Measurements from ENCODE around the gene SRR. TPM values are rescaled to one million over a fixed set of nuclear protein-coding genes. Genes with fewer than 3 reads are reported as not detected.

The SRR gene
- total and polyA plus RNA-seq, 10 of the 15 experiments (the other 5 are each of a cell fraction or from before 2014, with no cell fraction given), result 11.7 to 33.9 (median 20.2) TPM

DNA sequence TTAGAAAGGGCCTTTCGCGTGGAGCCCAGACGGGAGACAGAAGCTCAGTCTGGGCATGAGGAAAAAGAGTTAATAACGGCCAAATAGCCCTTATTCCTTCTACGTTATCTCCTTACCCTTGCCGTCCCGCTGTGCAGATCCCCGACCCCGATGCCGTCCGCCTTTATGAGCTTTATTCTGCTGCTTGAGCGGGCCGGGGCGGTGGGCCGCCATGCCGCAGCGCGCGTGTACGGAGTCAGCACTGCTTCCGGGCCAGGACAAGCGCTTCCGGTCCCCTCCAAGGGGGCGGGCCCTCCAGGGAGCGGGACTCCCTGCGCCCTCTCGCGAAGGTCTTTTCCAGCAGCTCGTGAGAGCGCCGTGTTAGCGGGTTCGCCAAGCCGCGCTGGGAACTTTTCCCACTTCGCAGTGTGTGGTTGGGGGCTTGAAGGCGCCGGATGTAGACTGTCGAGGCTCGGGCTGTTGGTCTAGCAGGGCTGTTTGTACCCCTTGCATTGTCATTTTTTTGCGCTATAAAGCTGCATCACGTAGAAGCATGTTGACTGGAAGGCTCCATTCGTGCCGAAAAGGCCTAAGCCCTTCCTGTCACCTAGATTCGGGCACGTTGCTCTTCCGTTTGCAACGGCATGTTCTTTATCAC lies 32.6 kb downstream of the SRR start, which contains the start of gene TSR1 (continued):
- TF ChIP-seq JUNB (IDR thresholded peaks at IDR 0.05), result no peak
- TF ChIP-seq HDAC2 (IDR thresholded peaks at IDR 0.05), result peak; percentile 95
- TF ChIP-seq, protein P1, sequence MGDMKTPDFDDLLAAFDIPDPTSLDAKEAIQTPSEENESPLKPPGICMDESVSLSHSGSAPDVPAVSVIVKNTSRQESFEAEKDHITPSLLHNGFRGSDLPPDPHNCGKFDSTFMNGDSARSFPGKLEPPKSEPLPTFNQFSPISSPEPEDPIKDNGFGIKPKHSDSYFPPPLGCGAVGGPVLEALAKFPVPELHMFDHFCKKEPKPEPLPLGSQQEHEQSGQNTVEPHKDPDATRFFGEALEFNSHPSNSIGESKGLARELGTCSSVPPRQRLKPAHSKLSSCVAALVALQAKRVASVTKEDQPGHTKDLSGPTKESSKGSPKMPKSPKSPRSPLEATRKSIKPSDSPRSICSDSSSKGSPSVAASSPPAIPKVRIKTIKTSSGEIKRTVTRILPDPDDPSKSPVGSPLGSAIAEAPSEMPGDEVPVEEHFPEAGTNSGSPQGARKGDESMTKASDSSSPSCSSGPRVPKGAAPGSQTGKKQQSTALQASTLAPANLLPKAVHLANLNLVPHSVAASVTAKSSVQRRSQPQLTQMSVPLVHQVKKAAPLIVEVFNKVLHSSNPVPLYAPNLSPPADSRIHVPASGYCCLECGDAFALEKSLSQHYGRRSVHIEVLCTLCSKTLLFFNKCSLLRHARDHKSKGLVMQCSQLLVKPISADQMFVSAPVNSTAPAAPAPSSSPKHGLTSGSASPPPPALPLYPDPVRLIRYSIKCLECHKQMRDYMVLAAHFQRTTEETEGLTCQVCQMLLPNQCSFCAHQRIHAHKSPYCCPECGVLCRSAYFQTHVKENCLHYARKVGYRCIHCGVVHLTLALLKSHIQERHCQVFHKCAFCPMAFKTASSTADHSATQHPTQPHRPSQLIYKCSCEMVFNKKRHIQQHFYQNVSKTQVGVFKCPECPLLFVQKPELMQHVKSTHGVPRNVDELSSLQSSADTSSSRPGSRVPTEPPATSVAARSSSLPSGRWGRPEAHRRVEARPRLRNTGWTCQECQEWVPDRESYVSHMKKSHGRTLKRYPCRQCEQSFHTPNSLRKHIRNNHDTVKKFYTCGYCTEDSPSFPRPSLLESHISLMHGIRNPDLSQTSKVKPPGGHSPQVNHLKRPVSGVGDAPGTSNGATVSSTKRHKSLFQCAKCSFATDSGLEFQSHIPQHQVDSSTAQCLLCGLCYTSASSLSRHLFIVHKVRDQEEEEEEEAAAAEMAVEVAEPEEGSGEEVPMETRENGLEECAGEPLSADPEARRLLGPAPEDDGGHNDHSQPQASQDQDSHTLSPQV (IDR thresholded peaks at IDR 0.05), result 0 out of 2 replicates have a peak, but pooled peaks have one; percentile 21
- no peak for TF ChIP-seq RBBP5 (conservative IDR thresholded peaks at IDR 0.05)
- TF ChIP-seq ATF2 (IDR thresholded peaks at IDR 0.05; ENCODE audit: low read length), result no peak
- peak; percentile 90 for TF ChIP-seq POLR2AphosphoS5 (IDR thresholded peaks at IDR 0.05; ENCODE audit: low read length)
- no peak for TF ChIP-seq ESRRA (IDR thresholded peaks at IDR 0.05; ENCODE audit: low read length)
- no peak for TF ChIP-seq USF1 (IDR thresholded peaks at IDR 0.05; ENCODE audit: borderline replicate concordance, extremely low read length, insufficient read depth, low read depth, low read length)
- no peak for TF ChIP-seq FOXK2 (IDR thresholded peaks at IDR 0.05)
- TF ChIP-seq, protein P2, sequence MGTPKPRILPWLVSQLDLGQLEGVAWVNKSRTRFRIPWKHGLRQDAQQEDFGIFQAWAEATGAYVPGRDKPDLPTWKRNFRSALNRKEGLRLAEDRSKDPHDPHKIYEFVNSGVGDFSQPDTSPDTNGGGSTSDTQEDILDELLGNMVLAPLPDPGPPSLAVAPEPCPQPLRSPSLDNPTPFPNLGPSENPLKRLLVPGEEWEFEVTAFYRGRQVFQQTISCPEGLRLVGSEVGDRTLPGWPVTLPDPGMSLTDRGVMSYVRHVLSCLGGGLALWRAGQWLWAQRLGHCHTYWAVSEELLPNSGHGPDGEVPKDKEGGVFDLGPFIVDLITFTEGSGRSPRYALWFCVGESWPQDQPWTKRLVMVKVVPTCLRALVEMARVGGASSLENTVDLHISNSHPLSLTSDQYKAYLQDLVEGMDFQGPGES (IDR thresholded peaks at IDR 0.05), result no peak; the same call in 1 of the 2 replicates
- no peak for TF ChIP-seq ZNF217 (IDR thresholded peaks at IDR 0.05)
- TF ChIP-seq, protein P3, sequence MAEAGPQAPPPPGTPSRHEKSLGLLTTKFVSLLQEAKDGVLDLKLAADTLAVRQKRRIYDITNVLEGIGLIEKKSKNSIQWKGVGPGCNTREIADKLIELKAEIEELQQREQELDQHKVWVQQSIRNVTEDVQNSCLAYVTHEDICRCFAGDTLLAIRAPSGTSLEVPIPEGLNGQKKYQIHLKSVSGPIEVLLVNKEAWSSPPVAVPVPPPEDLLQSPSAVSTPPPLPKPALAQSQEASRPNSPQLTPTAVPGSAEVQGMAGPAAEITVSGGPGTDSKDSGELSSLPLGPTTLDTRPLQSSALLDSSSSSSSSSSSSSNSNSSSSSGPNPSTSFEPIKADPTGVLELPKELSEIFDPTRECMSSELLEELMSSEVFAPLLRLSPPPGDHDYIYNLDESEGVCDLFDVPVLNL (IDR thresholded peaks at IDR 0.05; ENCODE audit: low read depth, low read length), result 0 out of 2 replicates have a peak, but pooled peaks have one; percentile 31
- no peak for TF ChIP-seq PRDM15 (CRISPR knock-in tag; IDR thresholded peaks at IDR 0.05)
- no peak for TF ChIP-seq CBX3 (IDR thresholded peaks at IDR 0.05; ENCODE audit: borderline replicate concordance, low read depth)
- peak; percentile 90 for TF ChIP-seq SIN3A (IDR thresholded peaks at IDR 0.05; ENCODE audit: low read depth, low read length)
- no peak for TF ChIP-seq ATF3 (IDR thresholded peaks at IDR 0.05; ENCODE audit: borderline replicate concordance, extremely low read depth, low read depth, low read length)
